Fibroblast of skin of right quadriceps (primary cell): ENCODE measurements around the gene METTL1.
"Not testable (repeated sequence)": the region's sequence is repeated elsewhere in the genome, so short reads cannot be mapped to it uniquely, and the experiment has no call there.

Experiments used
- DNase-seq: peaks from one replicate; pipeline ENCODE4 v3.0.0-alpha.2; 2013

The METTL1 gene

DNA sequence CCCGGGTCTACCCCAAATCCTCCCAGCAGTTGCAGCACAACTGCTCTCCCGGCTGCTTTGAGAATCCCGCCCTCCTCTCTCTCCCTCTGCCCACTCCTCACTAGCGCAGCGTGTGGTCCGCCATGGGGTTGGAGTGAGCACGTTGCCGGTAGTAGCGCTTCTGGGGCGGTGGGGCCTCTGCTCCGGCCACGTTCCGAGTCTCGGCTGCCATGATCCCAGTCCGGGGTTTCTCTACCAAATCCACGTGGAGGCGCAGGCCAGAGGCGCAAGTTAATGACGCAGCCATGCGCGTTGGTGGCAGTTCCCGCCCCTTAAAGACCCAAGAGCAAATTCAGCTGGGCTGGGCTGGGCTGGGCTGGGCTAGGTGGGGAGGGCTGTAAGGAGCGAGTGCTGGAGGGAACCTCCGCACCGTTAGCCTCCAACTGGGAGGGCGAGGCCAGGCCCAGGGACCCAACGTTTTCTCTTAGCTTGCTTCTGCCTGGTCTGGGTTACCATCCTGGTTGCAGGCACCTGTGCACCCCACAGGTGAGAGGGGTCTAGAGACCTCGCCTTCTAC lies at the start of gene METTL1:
Gene METTL1, minus strand, starts transcription at position 233 of the 556 bp plus-strand sequence. Its CDS starts 22 bp downstream, at position 211.
- peak; percentile 97 for DNase-seq

DNA sequence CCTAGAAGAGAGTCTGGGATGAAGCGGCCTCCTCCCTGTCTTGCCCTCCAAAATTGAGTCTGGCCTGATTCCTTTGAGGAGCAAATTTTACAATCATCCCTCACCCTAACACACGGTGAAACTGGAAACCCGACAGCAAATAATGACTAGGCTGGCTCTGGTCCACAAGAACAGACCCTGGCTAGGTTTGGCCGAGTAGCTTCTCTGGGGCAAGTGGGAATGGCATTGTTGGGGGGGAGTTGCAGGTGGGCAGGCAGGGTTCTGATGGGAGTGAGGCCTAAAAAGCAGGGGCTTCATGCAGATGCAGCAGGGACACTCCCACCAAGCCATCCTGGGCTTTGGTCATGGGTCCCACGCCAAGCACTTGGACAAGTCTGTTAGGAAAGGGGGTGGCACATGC lies 49.1 kb upstream of the METTL1 start:
- not testable (repeated sequence) for DNase-seq

DNA sequence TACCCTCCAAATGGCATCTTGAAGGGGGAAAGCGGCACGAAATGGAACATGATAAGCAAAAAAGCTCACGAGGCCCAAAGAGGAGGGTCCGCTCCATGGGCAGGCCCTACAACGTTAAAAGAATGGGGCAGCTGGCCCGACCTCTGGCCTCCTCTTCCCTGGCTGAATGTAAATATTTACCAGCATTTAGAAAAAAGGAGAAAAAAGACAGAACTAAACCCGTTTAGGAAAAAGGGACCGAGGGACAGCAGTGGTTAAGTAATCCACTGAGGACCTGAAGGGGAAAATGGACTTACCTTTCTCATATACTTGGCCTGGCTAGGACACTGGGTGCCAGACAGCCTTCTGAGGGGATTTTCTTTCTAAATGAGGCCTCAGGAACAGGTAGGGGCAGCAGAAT lies 48.2 kb upstream of the METTL1 start:
- not testable (repeated sequence) for DNase-seq

DNA sequence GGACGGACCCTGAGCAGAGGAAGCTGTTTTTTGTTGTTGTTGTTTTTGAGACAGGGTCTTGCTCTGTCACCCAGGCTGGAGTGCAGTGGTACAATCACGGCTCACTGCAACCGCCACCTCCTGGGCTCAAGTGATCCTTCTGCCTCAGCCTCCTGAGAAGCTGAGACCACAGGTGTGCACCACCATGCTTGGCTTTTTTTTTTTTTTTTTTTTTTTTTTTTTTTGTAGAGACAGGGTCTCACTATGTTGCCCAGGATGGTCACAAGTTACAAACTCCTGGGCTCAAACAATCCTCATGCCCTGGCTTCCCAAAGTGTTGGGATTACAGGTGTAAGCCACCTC lies 46.1 kb upstream of the METTL1 start:
- DNase-seq, result not testable (repeated sequence)

DNA sequence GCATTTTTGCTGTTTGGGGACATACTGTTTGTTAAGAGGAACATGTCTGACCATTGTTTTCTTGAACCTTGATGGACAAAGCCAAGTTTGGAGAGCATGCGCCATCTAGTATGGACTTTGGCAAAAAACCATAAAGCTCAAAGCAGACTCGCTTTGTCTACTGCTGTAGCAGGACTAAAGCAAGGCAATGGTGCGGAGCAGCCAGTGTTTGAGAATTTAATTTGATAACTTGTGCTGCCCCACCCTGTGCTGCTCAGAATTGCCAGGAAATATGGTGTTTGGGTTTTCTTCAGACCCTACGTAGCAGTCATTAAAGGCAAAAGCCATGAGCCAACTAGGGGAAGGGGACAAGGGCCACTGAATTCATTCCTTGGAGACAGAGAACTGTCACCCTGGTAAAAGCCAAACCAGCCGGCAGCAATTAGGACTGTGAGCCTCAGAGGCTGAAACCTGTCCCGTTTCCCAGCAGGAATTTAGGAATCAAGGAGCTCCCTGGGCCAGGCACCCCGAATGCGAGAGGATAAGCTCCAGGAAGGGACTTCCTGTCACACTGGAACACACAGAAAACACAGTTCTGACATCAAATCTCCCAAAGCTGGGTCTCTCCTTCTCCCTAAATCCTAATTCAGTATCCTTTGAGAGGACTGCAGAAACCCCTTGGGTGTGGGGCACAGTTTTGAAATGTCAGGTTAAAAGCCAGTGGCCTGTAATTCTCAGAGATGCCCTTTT lies 45.5 kb upstream of the METTL1 start:
- no peak for DNase-seq

DNA sequence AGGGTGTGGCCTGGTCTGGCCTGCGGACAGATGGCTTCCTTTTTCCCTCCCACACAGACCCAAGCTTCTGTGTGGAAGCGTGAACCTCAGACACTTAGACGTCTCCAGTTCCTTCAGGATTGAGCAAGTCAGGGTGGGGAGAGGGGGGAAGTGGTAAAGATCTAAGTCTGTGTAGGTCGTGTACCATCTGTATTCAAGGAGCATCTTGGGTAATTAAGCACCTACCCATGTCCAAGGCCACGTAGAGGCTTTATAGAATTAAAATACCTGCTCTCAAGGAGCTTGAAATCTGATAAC lies 44.9 kb upstream of the METTL1 start:
- DNase-seq, result no peak

DNA sequence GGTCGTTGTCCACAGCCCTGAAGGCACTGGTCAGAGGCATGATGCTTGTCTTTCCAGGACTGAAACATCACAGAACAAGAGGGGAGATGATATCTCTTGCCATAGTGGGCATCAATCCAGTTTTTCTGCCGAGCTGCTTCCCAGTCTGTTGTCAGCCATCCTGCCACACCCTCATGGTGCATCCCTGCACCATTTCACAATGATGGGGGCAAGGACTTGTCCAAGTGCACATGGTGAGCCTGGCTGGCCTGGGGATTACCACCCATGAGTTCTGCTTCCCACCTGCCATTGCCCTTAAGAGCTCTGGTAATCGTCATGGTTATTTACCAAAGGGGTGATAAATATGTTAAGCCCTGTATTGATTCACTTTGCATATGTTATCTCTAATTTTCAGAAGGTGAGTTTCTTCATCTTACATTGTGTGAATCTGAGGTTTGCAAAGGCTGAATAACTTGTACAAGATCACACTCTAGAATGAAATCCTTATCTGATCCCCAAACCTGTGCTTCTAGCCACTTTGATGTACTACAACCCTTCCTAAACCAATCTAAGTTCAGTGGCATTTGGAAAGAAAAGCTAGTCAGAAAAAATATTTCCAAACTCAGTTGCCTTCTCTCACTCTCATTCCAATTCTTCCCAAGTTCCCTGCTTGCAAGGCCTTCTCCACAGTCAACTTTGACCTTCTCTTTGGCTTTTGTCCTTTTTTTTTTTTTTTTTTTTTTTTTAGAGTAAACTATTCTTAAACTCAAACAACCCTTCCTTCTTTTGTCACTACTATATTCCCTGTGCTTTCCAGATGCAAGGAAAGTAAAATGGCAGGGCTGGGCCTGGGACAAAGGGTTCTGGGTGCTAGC lies 44.3 kb upstream of the METTL1 start:
- no peak for DNase-seq

DNA sequence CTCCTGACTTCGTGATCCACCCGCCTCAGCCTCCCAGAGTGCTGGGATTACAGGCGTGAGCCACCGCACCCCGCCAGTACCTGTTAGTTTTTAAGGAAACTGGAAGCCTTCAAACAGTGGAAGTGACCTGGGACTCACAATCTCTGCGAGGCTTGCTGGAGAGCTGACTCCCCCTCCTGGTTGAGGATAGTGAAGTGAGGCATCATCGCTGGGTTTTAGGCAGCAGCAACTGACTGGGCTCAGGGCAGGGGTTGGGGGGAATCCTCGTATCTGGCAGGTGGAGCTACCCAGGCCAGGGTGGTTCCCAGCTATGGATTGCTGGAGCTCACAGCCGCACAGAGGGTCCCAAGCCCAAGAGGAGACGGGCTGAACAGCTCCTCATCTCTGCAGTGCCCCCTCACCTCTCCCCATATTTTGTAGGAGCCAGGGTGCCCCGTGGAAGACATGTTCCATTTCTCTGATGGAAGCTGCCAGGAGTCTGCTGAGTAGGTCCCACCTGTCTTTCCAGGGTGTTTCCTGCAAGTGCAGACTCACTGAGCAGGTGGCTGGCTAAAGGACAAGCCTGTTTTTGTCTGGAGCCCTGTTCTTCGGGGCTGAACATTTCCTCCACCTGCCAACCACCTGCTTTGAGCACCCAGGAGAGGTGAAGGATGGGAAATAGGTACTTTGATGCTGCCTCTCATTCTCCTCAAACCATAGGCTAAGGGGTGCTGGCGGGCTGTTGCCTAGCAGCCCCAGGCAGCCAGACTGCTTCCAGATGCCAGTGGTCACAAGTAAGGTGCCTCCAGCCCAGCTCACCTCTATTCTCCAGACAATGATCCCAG lies 43.5 kb upstream of the METTL1 start:
- DNase-seq, result no peak

DNA sequence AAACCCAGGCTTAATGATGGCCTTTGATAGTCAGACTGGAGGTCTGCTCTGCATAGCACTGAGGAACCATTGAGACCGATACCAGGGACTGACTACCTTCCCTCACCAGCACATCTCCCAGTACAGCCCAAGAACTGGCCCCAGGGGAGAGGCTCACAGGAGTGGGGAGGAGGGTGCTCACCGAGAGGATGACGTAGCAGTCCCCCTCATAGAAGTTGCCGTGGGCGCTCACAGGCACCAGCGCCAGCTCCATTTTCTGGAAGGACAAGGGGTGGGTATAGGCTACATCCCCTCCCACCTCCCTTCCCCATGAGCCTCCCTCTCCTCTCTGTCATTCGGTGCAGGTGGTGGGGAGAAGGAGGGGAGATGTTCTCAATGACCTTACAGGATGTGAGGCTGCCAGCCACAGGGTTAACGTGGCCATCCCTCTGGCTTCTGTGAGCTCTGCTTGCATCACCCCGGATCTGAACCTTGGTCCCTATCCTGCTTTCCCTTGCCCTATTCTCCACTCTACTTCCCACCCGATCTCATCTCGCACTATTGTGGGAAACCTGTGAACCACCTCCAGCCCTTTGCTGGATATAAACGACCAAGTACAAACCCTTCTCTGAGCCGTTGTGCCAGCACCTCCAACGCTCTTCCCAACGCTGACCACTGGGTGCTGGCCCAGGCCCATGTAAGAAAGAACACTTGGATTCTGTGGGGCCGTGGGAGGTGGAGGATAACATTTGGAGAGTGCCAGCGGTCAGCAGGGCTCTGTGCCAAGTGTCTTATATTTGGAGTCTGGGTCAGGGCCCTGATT lies 42.3 kb upstream of the METTL1 start:
- DNase-seq, result no peak

DNA sequence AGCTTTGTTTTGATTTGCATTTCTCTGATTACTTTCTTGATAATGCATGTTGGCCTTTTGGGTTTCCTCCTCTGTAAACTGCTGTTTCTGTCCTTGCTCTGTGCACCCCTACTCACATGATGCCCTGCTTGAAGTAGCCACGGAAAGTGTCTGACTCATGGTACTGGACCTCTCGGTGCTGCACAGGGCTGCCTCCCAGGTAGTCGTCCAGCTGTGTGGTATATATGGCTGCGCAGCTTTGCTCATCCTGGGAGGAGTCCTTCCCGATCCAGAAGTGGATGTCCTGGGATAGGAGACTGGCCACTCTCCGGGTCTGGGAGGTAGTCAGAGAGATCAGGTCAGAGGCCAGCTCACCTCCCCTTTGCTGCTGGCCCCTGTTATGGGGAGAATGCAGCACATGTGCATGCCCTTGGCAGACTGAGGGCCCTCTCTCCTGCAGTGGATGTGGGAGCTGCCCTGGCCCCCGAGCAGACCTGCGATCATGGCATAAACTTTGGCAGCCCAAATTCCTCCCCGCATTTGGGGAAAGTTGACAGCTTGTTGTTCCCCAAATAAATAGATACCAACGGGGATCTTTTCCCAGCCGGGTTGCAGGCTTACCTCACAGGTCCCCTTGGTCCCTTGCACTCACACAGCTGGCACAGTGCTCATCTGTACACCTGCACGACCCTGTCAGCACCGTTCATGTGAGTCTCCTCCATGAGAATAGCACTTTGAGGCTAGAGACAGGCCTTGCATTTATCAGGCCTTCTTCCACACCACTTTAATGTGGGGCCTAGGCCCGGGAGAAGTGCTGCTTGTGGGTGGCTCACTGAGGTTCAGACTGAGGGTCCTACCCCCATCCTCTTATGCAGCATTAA lies 41.4 kb upstream of the METTL1 start:
- no peak for DNase-seq

DNA sequence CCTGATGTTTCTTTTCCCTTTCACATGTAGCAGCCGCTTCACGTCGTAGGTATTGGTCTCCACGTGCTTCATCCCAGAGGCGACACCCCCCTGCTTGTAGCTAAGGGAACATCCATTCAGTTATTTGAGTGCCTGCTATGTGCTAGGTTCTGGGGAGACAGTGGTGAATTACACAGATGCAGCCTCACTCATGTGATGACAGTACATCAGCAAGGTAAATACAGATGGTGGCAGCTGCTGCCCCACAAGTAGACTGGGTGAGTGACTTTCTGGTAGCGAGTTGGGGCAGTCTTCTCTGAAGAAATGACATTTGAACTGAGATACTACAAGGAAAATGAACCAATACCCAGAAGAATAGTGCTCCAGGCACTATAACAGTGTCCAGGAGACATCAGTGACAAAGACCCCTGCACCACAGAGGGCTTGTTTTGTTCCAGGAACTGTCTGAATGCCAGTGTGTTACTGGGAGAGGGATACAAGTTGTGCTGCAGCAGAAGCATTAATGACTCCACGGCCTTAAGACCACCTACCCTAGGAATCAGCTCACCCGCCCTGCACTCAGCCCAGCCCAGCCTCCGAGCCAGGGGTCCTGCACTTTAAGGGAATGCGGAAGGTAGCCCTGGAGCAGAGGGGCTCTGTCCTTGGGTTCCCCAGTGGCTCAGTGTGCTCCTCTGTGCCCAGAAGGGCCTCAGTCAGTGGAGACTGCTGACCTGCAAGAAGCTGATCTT lies 39.3 kb upstream of the METTL1 start:
- no peak for DNase-seq

DNA sequence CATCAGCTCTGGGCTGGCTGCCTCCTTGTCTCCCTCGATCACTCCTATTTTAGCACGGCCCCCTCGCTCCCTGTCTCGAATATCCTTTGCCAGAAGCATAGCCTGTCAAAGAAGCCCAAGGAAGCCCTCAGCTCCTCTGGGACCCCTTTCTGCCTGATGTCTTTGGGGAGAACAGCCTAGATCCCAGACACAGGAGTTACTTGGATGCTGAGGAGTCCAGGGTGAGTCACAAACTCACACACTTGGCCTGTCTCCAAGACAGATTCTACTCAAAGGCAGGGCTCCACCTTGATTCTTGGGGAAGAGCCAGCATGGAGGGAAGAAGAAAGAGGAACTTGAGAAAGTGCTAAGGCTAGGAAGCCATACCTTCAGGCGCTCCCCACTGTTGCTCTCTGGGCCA lies 38.5 kb upstream of the METTL1 start:
- peak; percentile 66 for DNase-seq

DNA sequence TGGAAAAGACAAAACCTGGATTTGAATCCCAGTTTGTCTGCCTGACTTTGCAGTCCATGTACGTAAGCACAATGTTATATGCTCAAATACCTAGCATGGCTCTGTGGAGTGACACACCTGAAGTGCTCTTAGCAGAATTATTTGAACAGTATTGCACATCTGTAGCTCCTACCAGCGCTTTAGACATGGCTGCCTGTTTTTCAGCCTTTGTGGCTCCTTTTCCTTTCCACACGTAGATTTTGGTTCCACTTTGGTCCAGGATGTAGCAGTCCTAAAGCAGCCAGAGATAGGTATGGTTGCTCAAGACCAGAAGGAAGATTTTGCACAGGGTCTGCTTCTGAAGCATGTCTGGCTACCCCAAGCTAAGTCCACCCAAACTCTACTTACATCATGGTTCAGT lies 37.5 kb upstream of the METTL1 start:
- no peak for DNase-seq

DNA sequence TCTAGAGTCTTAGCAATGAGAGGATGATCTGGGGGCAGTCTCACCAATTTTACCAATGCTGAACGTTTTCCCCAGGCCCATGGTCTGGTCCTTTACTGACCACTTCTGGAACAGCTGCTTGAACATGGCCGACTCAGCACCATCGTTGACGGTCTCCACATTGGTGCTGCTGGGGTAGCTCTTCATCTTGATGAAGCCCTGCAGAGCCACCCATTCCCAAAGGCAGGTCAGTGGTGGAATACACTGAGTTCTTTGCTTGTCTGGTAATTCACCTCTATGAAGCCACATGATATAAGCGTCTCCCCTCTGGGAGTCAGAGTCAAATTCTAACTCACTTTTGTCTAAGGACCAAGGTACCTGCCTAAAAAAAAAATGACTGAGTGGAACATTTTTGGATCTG lies 36.4 kb upstream of the METTL1 start:
- DNase-seq, result no peak

DNA sequence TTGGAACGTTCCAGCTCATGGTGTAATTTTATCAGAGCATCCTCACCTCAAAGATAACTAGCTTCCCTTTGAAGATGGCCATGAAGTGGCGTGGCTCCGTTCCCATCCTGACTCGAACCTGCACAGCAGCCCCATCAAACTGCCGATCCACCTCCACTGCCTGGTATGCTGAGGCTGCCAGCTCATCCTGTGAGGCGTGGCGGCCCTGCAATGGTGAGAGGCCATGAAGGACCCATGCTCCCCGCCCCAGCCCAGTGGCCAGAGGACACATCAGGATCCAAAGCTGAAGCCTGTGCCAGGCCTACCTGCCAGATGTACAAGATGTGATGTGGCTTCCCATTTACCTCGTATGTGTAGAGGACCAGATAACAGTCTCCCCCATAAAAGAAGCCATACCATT lies 35.4 kb upstream of the METTL1 start:
- no peak for DNase-seq

DNA sequence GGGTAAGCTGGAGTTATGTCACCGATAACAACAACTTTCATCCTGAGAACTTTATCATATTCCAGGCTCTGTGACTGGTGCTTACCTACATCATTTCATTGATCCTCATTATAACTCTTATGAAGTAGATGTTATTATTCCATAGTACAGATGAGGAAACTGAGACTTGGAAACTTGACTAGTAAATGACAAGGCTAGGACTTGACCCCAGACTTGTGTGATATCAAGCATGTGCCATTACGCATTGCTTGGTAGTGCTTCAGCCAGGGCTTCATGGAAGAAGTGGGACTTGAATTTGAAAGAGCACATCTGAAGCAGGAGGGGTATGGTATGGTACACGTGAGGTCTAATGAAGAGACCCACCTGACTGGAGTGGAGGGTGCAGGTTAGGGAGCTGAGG lies 34.8 kb upstream of the METTL1 start:
- DNase-seq, result no peak

DNA sequence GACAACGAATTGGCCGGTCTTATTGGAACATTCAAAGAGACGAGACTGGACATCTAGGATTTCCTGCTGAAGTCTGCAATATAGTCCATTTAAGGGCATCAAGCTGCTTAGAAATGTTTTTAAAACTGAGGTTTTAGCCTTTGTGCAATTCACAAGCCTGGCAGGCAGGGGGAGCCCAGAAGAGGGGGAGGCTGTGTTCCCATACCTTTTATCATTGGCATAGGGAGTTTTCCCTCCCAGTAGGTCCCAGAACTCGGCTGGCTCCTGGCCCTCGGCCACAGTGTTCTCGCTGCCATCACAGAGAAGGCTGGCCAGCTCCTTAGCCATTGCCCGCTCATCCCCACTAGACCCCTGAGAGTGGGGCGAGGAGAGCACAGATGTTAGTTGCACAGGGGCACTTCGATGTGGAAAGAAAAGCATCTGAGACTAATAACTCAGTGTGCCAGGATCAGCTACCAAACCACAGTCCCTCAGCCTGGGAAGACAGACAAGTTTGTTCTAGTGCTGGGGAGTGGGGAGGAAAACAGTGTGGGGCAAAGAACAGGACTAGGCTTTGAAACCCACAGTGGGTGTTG lies 31.5 kb upstream of the METTL1 start:
- peak; percentile 38 for DNase-seq

DNA sequence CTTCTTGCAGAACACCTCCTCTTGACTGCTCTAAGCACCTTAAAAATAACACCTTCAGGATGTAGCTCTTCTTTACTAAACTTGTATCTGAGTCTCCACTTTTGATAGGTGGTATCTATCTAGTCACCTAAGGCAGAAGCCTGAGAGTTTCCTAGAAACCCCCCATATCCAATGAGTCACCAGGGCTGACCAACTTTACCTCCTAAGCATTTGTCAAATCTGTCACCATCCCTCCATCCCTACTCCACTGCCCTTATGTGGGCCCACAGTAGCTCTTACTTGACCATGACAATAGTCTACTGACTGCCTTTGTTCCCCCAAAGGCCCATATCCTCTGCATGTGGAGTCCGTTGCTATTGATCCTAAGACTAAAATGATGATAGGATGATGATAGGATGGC lies 30.7 kb upstream of the METTL1 start:
- no peak for DNase-seq

DNA sequence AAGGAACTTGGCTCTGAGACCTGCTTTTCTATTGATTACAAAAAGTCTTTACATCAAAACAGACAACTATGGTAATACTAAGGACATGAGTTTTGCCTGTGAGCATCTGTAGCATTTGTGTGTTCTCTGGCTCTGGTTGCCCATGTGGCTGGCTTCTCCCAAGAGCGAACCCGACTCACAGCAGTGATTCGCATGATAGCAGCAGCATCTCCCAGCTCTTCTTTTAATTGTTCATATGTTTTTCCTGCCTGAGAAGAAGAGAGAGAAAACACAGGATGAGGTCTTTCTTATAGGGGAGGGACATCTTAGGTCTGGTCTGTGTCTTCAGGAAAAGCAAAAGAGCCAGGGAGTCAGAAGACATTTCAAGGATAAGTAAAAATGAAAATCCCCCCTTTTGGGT lies 29.1 kb upstream of the METTL1 start:
- DNase-seq, result no peak

DNA sequence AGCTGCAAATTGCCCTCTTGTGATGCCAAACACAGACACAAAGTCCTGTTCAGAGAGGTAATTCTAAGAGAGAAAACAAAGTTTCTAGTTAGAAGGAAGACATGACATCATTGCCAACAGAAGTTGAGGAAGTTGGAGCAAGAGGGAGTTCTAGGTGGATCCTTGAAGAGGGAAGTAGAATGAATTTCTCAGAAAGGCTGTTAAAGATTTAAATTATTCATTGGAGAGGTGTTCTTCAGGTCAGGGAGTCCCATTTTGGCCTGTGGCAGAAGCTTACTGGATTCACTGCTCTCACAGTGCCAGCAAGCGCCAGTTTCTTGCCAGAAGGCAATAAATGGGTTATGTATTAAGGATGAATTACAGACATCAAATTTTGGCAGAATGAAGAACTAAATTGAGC lies 26.0 kb upstream of the METTL1 start:
- no peak for DNase-seq

DNA sequence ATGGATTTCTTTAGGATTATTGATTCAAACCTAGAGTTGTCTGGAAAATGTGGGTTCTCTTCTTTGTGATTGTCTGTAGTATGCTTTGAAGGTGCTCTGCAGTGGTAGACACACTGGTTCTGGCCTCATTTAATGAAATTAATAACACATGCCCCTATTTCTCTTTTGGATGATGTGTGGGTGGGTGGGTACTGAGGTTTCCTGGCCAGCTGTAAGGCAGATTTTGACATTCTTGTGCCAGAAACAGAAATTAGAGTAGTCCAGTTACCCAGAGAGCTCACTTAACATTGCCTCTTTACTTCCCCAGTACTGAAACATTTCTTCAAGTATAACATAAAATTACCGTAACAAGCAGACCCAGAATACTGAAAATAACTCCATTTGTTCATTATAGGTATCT lies 25.1 kb upstream of the METTL1 start:
- no peak for DNase-seq
